HepG2 (cell line): ENCODE data around the gene TMEM233. TPM values are rescaled to one million over a fixed set of nuclear protein-coding genes. Genes with fewer than 3 reads are reported as not detected.

Source experiments
- ELF4 ChIP-seq: sonication (generic); formaldehyde crosslinking; IDR thresholded peaks from 2 replicates; pipeline ENCODE4 v1.5.0; 2020; ENCODE audit warnings: missing genetic modification reagents, mild to moderate bottlenecking, moderate library complexity, borderline replicate concordance
- GABPA ChIP-seq, 2 experiments: IDR thresholded peaks; 2 replicates each; pipeline ENCODE4 v1.6.1; 2011 to 2016; ENCODE audit warnings: low read depth in 2 of 2, low read length in 1 of 2, missing biosample characterization in 1 of 2, missing genetic modification characterization in 1 of 2
- HIVEP1 ChIP-seq: sonication (generic); formaldehyde crosslinking; IDR thresholded peaks from 2 replicates; pipeline ENCODE4 v1.4.0; 2020; ENCODE audit warnings: mild to moderate bottlenecking, missing genetic modification reagents
- MED8 ChIP-seq: sonication (generic); formaldehyde crosslinking; IDR thresholded peaks from 2 replicates; pipeline ENCODE4 v1.8.1; 2023; ENCODE audit warnings: mild to moderate bottlenecking, missing genetic modification reagents; ENCODE audit not compliant: insufficient replicate concordance
- MXD4 ChIP-seq: IDR thresholded peaks from 2 replicates; pipeline ENCODE4 v1.6.1; 2016; ENCODE audit warnings: mild to moderate bottlenecking, missing biosample characterization, missing genetic modification reagents
- POLR2AphosphoS5 ChIP-seq: IDR thresholded peaks from 2 replicates; pipeline ENCODE4 v1.6.1; 2012; ENCODE audit warnings: low read depth, low read length
- SMC3 ChIP-seq: IDR thresholded peaks from 2 replicates; pipeline ENCODE4 v1.6.1; 2011; ENCODE audit warnings: low read length, improper control_type of control experiment
- ZNF10 ChIP-seq: sonication (generic); formaldehyde crosslinking; IDR thresholded peaks from 2 replicates; pipeline ENCODE4 v1.4.0; 2020; ENCODE audit warnings: mild to moderate bottlenecking, low read depth, missing genetic modification reagents, borderline replicate concordance
- ZNF263 ChIP-seq: sonication (generic); formaldehyde crosslinking; IDR thresholded peaks from 2 replicates; pipeline ENCODE4 v1.4.0; 2020; ENCODE audit warnings: missing genetic modification reagents
- ZNF556 ChIP-seq: sonication (generic); formaldehyde crosslinking; IDR thresholded peaks from 2 replicates; pipeline ENCODE4 v1.4.0; 2020; ENCODE audit warnings: mild to moderate bottlenecking, missing genetic modification reagents, borderline replicate concordance
- ZNF737 ChIP-seq: sonication (generic); formaldehyde crosslinking; IDR thresholded peaks from 2 replicates; pipeline ENCODE4 v1.5.0; 2020; ENCODE audit warnings: missing genetic modification reagents, mild to moderate bottlenecking, borderline replicate concordance
- polyA plus RNA-seq, 8 experiments: library from polyadenylated mRNA; depleted of rRNA in 3 of 8; stranded (reverse) in 7 of 8; unstranded in 1 of 8; fragments of >200 nt; fragmentation: Illumina TruSeq in 4 of 8; extraction: Trizol in 4 of 8; gene quantifications; 2 replicates each; pipeline versions ENCODE4 v1.2.1 to v1.2.3, GENCODE V29; 2011 to 2016; ENCODE audit warnings: low read depth in 4 of 8, missing spikeins in 1 of 8, mixed read lengths in 1 of 8; ENCODE audit not compliant: insufficient read depth in 1 of 8
- total RNA-seq, 5 experiments: library from RNA; depleted of rRNA; stranded (reverse); fragments of >200 nt; fragmentation: Illumina TruSeq; extraction: Trizol; gene quantifications; 2 replicates each; pipeline ENCODE4 v1.2.3, GENCODE V29; 2016; ENCODE audit warnings: low read depth in 1 of 5
- TF ChIP-seq, protein P1 (sequence below), 2 experiments: fragments of 450-650 bp in 1 of 2; sonication (generic) in 1 of 2; formaldehyde crosslinking in 1 of 2; IDR thresholded peaks; 2 replicates each; pipeline versions ENCODE4 v1.6.1 to v1.8.0; 2016 to 2022; ENCODE audit warnings: antibody characterized with exemption in 1 of 2, mild to moderate bottlenecking in 1 of 2, missing genetic modification reagents in 1 of 2
- TF ChIP-seq, protein P2 (sequence below): sonication (generic); formaldehyde crosslinking; IDR thresholded peaks from 2 replicates; pipeline ENCODE4 v1.9.0; 2021; ENCODE audit warnings: missing genetic modification reagents, mild to moderate bottlenecking, borderline replicate concordance
- TF ChIP-seq, protein P3 (sequence below): IDR thresholded peaks from 2 replicates; pipeline ENCODE4 v1.6.1; 2016; ENCODE audit warnings: missing compliant biosample characterization, missing genetic modification reagents, borderline replicate concordance
- TF ChIP-seq, protein P4 (sequence below): IDR thresholded peaks from 2 replicates; pipeline ENCODE4 v1.6.1; 2012; ENCODE audit warnings: low read depth, low read length, improper control_type of control experiment

TMEM233 gene
- total and polyA plus RNA-seq, 2 of the 13 experiments (the other 11 are each of a cell fraction or from before 2014, with no cell fraction given): 0.03 TPM; not detected in 1

DNA sequence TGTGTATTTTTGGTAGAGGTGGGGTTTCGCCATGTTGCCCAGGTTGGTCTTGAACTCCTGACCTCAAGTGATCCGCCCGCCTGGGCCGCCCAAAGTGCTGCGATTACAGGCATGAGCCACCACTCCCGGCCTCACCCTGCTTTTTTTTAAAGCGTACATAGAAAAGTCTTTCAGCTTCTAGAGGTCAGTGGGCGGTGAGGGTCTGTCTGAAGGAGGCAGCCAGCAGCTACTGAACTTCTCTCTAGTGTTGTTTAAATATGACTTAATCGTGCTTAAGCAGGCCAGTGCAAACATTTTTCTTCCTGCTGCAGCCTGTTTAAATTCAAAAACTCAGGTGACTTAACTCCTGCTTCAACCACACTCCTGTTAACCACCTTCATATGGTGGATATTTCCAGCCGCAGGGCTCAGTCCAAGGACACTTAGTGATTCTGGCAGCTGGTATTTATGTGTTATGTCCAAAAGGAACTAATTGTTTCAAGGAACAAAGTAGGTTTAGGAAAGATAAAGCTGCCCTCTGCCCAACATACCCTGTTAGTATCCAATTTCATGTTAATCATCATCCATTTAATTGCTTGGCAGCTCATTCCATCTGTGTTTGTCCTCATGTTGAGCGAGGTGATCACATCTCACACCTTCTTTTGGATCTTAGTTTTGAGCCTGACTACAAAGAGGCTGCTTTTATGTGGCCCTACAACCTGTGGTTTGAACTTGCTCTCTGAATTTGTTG lies 76.3 kb downstream of the TMEM233 start (continued):
- TF ChIP-seq, protein P1, sequence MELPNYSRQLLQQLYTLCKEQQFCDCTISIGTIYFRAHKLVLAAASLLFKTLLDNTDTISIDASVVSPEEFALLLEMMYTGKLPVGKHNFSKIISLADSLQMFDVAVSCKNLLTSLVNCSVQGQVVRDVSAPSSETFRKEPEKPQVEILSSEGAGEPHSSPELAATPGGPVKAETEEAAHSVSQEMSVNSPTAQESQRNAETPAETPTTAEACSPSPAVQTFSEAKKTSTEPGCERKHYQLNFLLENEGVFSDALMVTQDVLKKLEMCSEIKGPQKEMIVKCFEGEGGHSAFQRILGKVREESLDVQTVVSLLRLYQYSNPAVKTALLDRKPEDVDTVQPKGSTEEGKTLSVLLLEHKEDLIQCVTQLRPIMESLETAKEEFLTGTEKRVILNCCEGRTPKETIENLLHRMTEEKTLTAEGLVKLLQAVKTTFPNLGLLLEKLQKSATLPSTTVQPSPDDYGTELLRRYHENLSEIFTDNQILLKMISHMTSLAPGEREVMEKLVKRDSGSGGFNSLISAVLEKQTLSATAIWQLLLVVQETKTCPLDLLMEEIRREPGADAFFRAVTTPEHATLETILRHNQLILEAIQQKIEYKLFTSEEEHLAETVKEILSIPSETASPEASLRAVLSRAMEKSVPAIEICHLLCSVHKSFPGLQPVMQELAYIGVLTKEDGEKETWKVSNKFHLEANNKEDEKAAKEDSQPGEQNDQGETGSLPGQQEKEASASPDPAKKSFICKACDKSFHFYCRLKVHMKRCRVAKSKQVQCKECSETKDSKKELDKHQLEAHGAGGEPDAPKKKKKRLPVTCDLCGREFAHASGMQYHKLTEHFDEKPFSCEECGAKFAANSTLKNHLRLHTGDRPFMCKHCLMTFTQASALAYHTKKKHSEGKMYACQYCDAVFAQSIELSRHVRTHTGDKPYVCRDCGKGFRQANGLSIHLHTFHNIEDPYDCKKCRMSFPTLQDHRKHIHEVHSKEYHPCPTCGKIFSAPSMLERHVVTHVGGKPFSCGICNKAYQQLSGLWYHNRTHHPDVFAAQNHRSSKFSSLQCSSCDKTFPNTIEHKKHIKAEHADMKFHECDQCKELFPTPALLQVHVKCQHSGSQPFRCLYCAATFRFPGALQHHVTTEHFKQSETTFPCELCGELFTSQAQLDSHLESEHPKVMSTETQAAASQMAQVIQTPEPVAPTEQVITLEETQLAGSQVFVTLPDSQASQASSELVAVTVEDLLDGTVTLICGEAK (IDR thresholded peaks at IDR 0.05): no peak
- TF ChIP-seq, protein P1 (CRISPR knock-in tag; IDR thresholded peaks at IDR 0.05): 0 out of 2 replicates have a peak, but pooled peaks have one; percentile 23
- no peak for TF ChIP-seq POLR2AphosphoS5
- TF ChIP-seq ELF4 (CRISPR knock-in tag): no peak
- TF ChIP-seq, protein P2, sequence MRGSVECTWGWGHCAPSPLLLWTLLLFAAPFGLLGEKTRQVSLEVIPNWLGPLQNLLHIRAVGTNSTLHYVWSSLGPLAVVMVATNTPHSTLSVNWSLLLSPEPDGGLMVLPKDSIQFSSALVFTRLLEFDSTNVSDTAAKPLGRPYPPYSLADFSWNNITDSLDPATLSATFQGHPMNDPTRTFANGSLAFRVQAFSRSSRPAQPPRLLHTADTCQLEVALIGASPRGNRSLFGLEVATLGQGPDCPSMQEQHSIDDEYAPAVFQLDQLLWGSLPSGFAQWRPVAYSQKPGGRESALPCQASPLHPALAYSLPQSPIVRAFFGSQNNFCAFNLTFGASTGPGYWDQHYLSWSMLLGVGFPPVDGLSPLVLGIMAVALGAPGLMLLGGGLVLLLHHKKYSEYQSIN: no peak
- TF ChIP-seq ZNF556 (CRISPR knock-in tag): no peak
- TF ChIP-seq MED8: no peak
- TF ChIP-seq, protein P3, sequence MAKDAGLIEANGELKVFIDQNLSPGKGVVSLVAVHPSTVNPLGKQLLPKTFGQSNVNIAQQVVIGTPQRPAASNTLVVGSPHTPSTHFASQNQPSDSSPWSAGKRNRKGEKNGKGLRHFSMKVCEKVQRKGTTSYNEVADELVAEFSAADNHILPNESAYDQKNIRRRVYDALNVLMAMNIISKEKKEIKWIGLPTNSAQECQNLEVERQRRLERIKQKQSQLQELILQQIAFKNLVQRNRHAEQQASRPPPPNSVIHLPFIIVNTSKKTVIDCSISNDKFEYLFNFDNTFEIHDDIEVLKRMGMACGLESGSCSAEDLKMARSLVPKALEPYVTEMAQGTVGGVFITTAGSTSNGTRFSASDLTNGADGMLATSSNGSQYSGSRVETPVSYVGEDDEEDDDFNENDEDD (CRISPR knock-in tag): no peak
- no peak for TF ChIP-seq SMC3
- no peak for TF ChIP-seq MXD4 (CRISPR knock-in tag)
- TF ChIP-seq, protein P4, sequence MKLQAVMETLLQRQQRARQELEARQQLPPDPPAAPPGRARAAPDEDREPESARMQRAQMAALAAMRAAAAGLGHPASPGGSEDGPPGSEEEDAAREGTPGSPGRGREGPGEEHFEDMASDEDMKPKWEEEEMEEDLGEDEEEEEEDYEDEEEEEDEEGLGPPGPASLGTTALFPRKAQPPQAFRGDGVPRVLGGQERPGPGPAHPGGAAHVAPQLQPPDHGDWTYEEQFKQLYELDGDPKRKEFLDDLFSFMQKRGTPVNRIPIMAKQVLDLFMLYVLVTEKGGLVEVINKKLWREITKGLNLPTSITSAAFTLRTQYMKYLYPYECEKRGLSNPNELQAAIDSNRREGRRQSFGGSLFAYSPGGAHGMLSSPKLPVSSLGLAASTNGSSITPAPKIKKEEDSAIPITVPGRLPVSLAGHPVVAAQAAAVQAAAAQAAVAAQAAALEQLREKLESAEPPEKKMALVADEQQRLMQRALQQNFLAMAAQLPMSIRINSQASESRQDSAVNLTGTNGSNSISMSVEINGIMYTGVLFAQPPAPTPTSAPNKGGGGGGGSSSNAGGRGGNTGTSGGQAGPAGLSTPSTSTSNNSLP: peak; percentile 12; the same call in 1 of the 2 replicates
- TF ChIP-seq ZNF263 (CRISPR knock-in tag): no peak
- TF ChIP-seq HIVEP1 (CRISPR knock-in tag): no peak
- TF ChIP-seq ZNF737: no peak
- no peak for TF ChIP-seq GABPA (IDR thresholded peaks at IDR 0.05; ENCODE audit: low read depth, low read length)
- peak; percentile 33; the same call in 1 of the 2 replicates for TF ChIP-seq GABPA (CRISPR knock-in tag; IDR thresholded peaks at IDR 0.05; ENCODE audit: low read depth)
- no peak for TF ChIP-seq ZNF10 (CRISPR knock-in tag)
